GM23338 (cell line): ENCODE results near the gene SMYD3. TPM values are rescaled to one million over a fixed set of nuclear protein-coding genes. Genes with fewer than 3 reads are reported as not detected.

ENCODE experiments used
- ATAC-seq: fragments of 200-7000 bp; cut with Tn5 transposase; 3 replicates; pipeline ENCODE4 v1.9.1; 2020
- DNase-seq: peaks from one replicate; pipeline ENCODE4 v3.0.0-alpha.2; 2015; ENCODE audit warnings: low spot score
- H2AFZ ChIP-seq: fragments of 200-600 bp; sonication (generic); 2 replicates; pipeline ENCODE4 v1.8.0; 2016; ENCODE audit warnings: antibody characterized with exemption, mild to moderate bottlenecking, moderate library complexity
- H3F3A ChIP-seq: fragments of 200-600 bp; sonication (generic); replicated peaks from 2 replicates; pipeline ENCODE4 v1.8.0; 2017; ENCODE audit warnings: antibody characterized with exemption, mixed run types, low read depth
- H3K27ac ChIP-seq: fragments of 200-600 bp; sonication (generic); 2 replicates; pipeline ENCODE4 v1.6.1; 2016; ENCODE audit warnings: low read depth
- H3K27me3 ChIP-seq: fragments of 200-600 bp; sonication (generic); 2 replicates; pipeline ENCODE4 v1.8.0; 2016; ENCODE audit warnings: mild to moderate bottlenecking, mixed run types, moderate library complexity; ENCODE audit not compliant: insufficient read depth
- H3K36me3 ChIP-seq: fragments of 200-600 bp; sonication (generic); 2 replicates; pipeline ENCODE4 v1.8.0; 2016; ENCODE audit warnings: mild to moderate bottlenecking; ENCODE audit not compliant: insufficient read depth
- H3K4me1 ChIP-seq: fragments of 200-600 bp; sonication (generic); 2 replicates; pipeline ENCODE4 v1.8.0; 2016; ENCODE audit warnings: mild to moderate bottlenecking, moderate library complexity; ENCODE audit not compliant: insufficient read depth
- H3K4me2 ChIP-seq: fragments of 200-600 bp; sonication (generic); 2 replicates; pipeline ENCODE4 v1.7.1; 2017; ENCODE audit warnings: mixed run types
- H3K4me3 ChIP-seq: fragments of 200-600 bp; sonication (generic); 2 replicates; pipeline ENCODE4 v1.6.1; 2016; ENCODE audit warnings: mixed run types
- H3K79me2 ChIP-seq: fragments of 200-600 bp; sonication (generic); replicated peaks from 2 replicates; pipeline ENCODE4 v1.8.0; 2017; ENCODE audit warnings: mild to moderate bottlenecking; ENCODE audit not compliant: insufficient read depth
- H3K9me2 ChIP-seq: fragments of 200-600 bp; sonication (generic); 2 replicates; pipeline ENCODE4 v1.8.0; 2017; ENCODE audit not compliant: insufficient read depth
- H4K20me1 ChIP-seq: fragments of 200-600 bp; sonication (generic); replicated peaks from 2 replicates; pipeline ENCODE4 v1.8.0; 2017; ENCODE audit warnings: mild to moderate bottlenecking; ENCODE audit not compliant: insufficient read depth
- H3K27ac Mint-ChIP-seq: 2 replicates; pipeline ENCODE4 v1.8.0; 2020; ENCODE audit warnings: inconsistent platforms, mild to moderate bottlenecking, moderate library complexity, mixed read lengths
- H3K27me3 Mint-ChIP-seq: 3 replicates; pipeline ENCODE4 v1.8.0; 2022; ENCODE audit warnings: low read depth, mild to moderate bottlenecking, moderate library complexity, mixed read lengths, inconsistent platforms; ENCODE audit not compliant: insufficient read depth, poor library complexity
- H3K36me3 Mint-ChIP-seq: 3 replicates; pipeline ENCODE4 v1.8.0; 2021; ENCODE audit warnings: low read depth, mild to moderate bottlenecking, inconsistent platforms, moderate library complexity, mixed read lengths
- H3K4me1 Mint-ChIP-seq: 3 replicates; pipeline ENCODE4 v1.8.0; 2020; ENCODE audit warnings: mild to moderate bottlenecking, inconsistent platforms, mixed read lengths
- H3K4me3 Mint-ChIP-seq: 3 replicates; pipeline ENCODE4 v1.8.0; 2021; ENCODE audit warnings: moderate library complexity, mild to moderate bottlenecking, inconsistent platforms, mixed read lengths
- H3K9me3 Mint-ChIP-seq: 3 replicates; pipeline ENCODE4 v1.8.0; 2020; ENCODE audit warnings: moderate library complexity, mild to moderate bottlenecking, inconsistent platforms, mixed read lengths
- CREB1 ChIP-seq: fragments of 250-450 bp; sonication (Bioruptor Pico); IDR thresholded peaks from 2 replicates; pipeline ENCODE4 v1.5.0; 2020; ENCODE audit warnings: low read depth, mild to moderate bottlenecking, moderate library complexity
- ETS1 ChIP-seq: IDR thresholded peaks from 2 replicates; pipeline ENCODE4 v1.6.1; 2016; ENCODE audit warnings: antibody characterized with exemption
- EZH2phosphoT487 ChIP-seq: fragments of 200-600 bp; sonication (generic); IDR thresholded peaks from one replicate; pipeline ENCODE4 v1.8.1; 2018; ENCODE audit warnings: antibody characterized with exemption; ENCODE audit not compliant: unreplicated experiment
- JUNB ChIP-seq: IDR thresholded peaks from one replicate; pipeline ENCODE4 v1.6.1; 2016; ENCODE audit warnings: antibody characterized with exemption; ENCODE audit not compliant: unreplicated experiment
- NANOG ChIP-seq: IDR thresholded peaks from 2 replicates; pipeline ENCODE4 v1.6.1; 2016; ENCODE audit warnings: antibody characterized with exemption, borderline replicate concordance
- ZNF114 ChIP-seq: fragments of 250-450 bp; sonication (Bioruptor Pico); IDR thresholded peaks from 2 replicates; pipeline ENCODE4 v1.5.0; 2020; ENCODE audit warnings: mild to moderate bottlenecking, moderate library complexity
- ZNF462 ChIP-seq: fragments of 250-450 bp; sonication (Bioruptor Pico); IDR thresholded peaks from 2 replicates; pipeline ENCODE4 v1.5.0; 2020; ENCODE audit warnings: mild to moderate bottlenecking, moderate library complexity
- polyA plus RNA-seq: library from polyadenylated mRNA; unstranded; fragments of >200 nt; fragmentation: Nextera tagmentation; extraction: Ambion mirVana; gene quantifications from 2 replicates; pipeline ENCODE4 v1.2.1, GENCODE V29; 2016
- total RNA-seq: library from RNA; depleted of rRNA; stranded (reverse); fragments of >200 nt; shearing (Covaris generic); gene quantifications from 2 replicates; pipeline ENCODE4 v1.2.3, GENCODE V29; 2014
- TF ChIP-seq, protein P1 (sequence below): IDR thresholded peaks from one replicate; pipeline ENCODE4 v1.6.1; 2018; ENCODE audit warnings: antibody characterized with exemption; ENCODE audit not compliant: unreplicated experiment

The SMYD3 gene
- total and polyA plus RNA-seq, 2 experiments from 2014 or later, result 31.8 to 34.4 TPM

GRCh38 chr1:245715970-245716369, 791.1 kb downstream of the SMYD3 start:
- no peak for TF ChIP-seq EZH2phosphoT487
- no peak for TF ChIP-seq NANOG
- TF ChIP-seq, protein P1, sequence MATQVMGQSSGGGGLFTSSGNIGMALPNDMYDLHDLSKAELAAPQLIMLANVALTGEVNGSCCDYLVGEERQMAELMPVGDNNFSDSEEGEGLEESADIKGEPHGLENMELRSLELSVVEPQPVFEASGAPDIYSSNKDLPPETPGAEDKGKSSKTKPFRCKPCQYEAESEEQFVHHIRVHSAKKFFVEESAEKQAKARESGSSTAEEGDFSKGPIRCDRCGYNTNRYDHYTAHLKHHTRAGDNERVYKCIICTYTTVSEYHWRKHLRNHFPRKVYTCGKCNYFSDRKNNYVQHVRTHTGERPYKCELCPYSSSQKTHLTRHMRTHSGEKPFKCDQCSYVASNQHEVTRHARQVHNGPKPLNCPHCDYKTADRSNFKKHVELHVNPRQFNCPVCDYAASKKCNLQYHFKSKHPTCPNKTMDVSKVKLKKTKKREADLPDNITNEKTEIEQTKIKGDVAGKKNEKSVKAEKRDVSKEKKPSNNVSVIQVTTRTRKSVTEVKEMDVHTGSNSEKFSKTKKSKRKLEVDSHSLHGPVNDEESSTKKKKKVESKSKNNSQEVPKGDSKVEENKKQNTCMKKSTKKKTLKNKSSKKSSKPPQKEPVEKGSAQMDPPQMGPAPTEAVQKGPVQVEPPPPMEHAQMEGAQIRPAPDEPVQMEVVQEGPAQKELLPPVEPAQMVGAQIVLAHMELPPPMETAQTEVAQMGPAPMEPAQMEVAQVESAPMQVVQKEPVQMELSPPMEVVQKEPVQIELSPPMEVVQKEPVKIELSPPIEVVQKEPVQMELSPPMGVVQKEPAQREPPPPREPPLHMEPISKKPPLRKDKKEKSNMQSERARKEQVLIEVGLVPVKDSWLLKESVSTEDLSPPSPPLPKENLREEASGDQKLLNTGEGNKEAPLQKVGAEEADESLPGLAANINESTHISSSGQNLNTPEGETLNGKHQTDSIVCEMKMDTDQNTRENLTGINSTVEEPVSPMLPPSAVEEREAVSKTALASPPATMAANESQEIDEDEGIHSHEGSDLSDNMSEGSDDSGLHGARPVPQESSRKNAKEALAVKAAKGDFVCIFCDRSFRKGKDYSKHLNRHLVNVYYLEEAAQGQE, result no peak
- no peak for TF ChIP-seq ZNF114 (CRISPR knock-in tag)
- no peak for TF ChIP-seq JUNB
- TF ChIP-seq ZNF462, result no peak
- TF ChIP-seq CREB1 (CRISPR knock-in tag), result no peak
- no peak for TF ChIP-seq ETS1
- Mint-ChIP-seq H3K4me1 (peaks cover 15% of the 10 kb centered on the region; the same call in 2 of the 3 replicates), H3K36me3 (no peaks in the 10 kb centered on the region), H3K27ac (no peak overlapping the region), H3K9me3 (no peaks in the 10 kb centered on the region), H3K4me3 (no peak overlapping the region), H3K27me3 (peaks cover 8% of the 10 kb centered on the region)
- H3K27ac ChIP-seq, result no peak overlapping the region
- H3K4me1 ChIP-seq, result no peaks in the 10 kb centered on the region
- H3K9me2 ChIP-seq, result peaks cover 13% of the 10 kb centered on the region; the same call in 1 of the 2 replicates
- DNase-seq, result no peak
- no peak overlapping the region for H2AFZ ChIP-seq
- H3F3A ChIP-seq, result no peaks in the 10 kb centered on the region
- no peak overlapping the region for H3K4me2 ChIP-seq
- H3K36me3 ChIP-seq, result no peaks in the 10 kb centered on the region
- H3K4me3 ChIP-seq, result no peak overlapping the region
- H3K27me3 ChIP-seq, result no peaks in the 10 kb centered on the region
- H4K20me1 ChIP-seq, result no peaks in the 10 kb centered on the region
- H3K79me2 ChIP-seq, result no peaks in the 10 kb centered on the region
- no peak for ATAC-seq
